GM21786 (cell line): ENCODE measurements around the gene BIN1.

ENCODE experiments used
- ATAC-seq: cut with Tn5 transposase; IDR thresholded peaks from one replicate; pipeline ENCODE4 v1.9.1; 2021; ENCODE audit not compliant: unreplicated experiment

The BIN1 gene

GRCh38 chr2:127091886-127092285 lies 15.1 kb downstream of the BIN1 start:
- no peak for ATAC-seq

DNA sequence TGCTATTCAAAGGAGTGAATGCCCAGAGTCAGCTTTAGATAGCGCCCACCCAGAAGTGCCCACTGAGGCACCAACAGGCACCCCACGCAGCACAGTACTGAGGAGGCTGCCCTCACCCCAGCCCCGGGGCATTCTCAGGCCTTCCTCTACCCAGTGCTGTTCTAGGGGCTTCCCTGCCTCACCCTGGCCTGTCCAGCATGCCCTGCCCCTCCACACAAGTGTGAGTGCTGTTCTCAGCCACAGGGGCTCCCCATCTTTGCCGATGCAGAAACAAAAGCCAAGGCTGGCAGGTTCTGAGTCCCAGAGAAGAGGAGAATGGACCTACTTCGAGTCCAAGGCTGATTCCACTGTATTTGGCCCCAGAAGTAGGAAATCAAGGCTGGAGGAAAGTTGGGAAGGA lies 15.8 kb downstream of the BIN1 start:
- no peak for ATAC-seq

DNA sequence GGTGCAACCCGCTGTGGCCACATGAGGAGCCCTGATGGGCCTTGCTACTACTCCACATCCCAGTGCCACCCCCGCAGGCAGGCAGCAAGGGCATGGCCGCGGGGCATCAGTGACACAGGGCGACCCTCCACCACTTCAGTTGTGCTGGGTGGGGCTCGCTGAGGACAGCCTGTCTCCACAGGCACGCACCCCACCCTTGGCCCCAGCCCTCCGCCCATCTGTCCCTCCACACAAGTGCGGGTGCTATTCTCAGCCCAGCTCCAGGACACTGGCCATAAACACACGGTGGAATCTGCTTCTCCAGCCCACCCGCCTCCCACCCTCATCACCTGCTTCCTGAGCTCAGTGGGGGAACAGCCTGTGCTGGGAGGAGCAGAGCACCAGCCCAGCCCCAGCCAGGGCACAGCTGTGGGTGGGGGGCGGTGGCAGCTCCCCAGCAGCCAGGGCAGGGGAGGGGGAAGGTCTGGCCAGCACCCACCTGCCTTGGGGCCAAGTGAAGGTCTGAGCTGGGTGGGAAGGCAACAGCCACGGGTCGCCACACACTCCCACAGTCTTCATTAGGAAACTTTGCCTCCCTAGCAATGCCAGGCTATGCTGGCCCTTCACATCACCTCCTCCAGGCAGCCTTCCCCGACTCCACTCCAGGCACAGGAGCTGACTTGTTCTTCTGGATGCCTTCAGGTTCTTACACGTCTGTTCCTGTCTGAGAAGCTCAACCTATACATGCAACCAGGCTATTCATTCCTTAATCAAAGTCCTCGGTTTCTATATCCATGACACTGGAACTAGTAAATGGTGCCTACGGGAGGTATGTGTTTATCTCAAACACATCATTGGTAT lies 16.5 kb downstream of the BIN1 start:
- ATAC-seq: no peak

- ATAC-seq: no peak
These were observed 17.3 kb downstream of the BIN1 start for GRCh38 chr2:127089478-127090235.

GRCh38 chr2:127088706-127089105 lies 18.2 kb downstream of the BIN1 start:
- no peak for ATAC-seq

DNA sequence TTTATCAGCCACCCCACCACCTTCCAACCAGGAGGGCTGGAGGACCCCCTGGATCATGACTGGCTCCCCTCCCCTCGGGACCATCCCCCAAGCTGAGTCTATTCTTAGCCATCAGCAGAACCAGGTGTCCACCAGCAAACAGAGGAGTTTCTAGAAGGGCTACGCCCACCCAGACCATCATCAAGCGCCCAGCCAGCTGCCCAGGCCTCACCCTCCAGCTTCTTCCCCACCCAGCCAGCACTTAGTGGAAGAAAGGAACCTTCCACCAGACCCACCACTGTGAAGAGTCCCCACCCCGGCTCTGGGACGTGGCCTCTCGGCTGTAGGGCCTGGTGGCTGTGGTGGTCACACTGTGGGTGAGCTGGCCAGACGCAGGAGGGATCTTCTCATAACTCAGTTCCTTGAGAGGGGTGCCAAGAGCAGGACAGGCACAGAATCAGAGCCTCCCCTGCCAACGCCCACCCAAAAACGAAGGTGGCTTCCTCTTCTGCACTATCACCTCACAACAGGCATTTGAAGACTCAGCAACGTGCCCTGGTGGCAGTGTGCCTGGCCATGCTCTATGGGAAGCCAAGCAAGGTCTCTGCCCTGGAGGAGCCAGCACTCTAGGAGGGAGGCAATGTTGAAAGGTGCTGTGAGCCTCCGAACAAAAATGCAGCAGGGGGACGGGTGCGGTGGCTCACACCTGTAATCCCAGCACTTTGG lies 19.0 kb downstream of the BIN1 start:
- ATAC-seq: no peak

GRCh38 chr2:127086990-127087790 lies 19.8 kb downstream of the BIN1 start:
- ATAC-seq: peak; percentile 76

DNA sequence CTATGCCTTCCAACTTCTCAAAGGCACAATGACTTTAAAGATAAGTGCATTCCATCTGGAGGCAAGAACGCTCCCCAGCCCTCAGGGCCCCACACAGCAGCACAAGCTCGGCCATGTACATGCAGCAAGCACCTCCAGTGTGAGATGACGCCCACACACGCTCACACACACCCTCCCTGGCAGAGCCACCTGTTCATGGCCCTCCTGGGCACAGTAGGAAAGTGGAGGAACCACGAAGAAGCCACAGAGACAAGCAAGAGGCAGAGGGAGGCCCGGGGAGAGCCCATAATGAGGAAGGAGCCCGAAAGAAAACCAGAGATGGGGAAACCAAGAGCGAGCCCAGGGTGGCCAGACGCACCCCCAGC lies 21.7 kb downstream of the BIN1 start:
- peak; percentile 18 for ATAC-seq

GRCh38 chr2:127084611-127085316 lies 22.2 kb downstream of the BIN1 start:
- no peak for ATAC-seq

DNA sequence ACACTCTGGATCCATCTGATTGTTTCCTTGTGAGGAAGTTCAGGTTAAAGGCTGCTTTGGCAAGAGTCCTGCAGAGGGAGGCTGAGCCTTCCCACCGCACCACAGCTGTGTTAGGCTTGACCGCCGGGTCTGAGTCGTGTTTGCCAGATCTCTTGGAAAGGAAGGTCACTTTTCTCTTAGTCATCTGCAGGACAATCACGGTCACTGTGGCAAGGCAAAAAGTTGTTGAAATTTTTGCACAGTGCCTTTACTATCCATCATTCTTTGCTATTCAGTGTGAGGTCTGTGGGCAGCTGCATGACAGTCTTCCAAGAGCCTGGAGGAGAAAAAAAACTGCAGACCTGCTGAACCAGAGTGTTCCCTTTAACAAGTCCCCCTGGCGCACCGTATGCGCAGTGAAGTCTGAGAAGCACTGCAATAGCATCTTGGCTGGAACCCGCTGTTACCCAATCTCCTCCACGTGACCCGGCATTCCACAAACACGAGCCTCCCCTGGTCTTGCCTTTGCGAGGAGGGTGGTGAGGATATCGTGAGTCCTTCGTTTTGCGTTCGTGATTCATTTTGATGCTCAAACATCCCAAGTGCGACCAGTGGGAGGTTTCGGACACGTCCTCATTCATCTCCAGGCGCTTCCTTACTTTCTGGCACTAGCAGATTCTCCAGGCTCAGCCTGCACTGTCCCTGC lies 23.0 kb downstream of the BIN1 start:
- no peak for ATAC-seq

DNA sequence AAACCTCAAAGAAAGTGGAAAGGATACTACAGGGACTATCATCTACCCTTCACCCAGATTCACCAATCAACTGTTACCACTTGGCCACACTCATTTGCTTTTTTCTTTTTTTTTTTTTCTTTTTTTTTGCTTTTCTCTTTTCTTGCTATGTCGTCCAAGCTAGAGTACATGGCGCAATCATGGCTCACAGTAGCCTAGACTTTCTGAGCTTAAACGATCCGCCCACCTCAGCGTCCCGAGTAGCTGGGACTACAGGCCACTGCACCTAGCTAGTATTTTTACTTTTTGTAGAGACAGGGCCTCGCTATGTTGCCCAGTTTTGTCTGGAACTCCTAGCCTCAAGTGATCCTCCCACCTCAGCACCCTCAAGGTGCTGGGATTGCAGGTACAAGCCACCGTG lies 24.0 kb downstream of the BIN1 start:
- no peak for ATAC-seq

- peak; percentile 56 for ATAC-seq
These were observed 24.9 kb downstream of the BIN1 start for GRCh38 chr2:127081826-127082633.

DNA sequence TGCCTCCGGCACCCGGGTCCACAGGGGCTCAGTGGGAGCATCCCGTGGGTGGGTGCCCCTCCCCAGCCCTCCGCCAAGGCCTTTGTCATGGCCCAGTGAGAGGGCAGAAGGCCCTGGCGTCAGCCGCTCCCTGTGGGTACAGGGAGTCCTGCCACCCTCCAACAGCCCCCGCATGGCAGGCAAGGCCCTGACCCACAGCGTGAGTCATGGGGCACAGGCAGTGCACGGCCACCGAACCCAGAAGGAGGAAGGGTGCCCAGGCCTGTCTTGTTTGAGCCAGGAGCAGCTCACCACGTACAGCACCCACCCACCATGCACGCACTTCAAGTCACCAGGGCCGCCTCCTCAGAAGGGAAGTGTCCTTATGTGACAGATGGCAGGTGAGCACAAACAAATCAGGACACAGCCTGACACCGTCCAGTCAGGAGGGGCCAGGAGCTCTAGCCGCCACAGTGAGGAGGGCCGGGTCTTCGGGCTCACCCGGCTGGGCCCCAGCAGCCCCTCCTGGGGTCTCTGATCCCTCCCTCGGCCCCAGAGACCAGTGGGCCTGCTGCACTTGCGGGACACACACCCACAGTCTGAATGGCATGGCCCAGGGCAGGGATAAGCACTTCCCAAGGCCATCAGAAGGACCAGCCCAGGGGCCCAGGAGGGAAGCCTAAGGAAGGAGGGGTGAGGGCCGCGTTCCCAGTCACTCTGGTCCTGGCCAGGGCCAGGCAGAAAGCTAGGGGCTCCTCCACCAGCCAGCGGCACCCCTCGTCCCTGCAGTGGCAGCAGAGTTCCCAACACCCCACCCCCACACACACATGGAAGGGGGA lies 25.8 kb downstream of the BIN1 start:
- ATAC-seq: peak; percentile 29

- ATAC-seq: peak; percentile 22
These were observed 26.6 kb downstream of the BIN1 start for GRCh38 chr2:127080226-127080937.

GRCh38 chr2:127079358-127079920 lies 27.5 kb downstream of the BIN1 start:
- ATAC-seq: no peak

DNA sequence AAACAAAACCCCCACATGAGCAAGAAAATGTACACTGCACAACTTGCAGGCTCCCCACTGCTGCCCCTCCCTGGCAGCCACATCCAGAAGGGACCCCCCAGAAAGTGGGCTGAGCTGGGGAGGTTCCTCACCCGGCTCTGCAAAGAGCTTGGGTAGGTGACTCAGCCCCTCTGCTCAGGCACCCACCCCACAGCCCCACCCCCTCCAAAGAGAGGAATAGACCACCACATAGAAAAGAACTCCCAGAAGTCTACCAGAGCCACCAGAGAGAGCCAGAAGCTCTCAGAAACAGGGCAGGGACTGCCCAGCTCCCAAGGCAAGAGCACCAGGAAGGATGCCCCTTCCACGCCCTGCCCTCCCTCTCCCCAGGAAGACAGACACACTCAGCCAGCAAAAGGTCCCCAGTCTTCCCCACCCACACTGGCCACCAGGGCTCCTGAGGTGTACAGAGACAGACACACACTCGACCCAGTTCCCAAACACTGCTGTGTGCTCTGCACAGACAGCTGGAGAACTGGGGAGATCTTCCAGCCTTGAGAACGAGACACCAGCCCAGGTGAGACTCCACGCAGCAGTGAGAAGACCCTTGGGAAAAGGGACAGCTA lies 28.2 kb downstream of the BIN1 start:
- no peak for ATAC-seq

DNA sequence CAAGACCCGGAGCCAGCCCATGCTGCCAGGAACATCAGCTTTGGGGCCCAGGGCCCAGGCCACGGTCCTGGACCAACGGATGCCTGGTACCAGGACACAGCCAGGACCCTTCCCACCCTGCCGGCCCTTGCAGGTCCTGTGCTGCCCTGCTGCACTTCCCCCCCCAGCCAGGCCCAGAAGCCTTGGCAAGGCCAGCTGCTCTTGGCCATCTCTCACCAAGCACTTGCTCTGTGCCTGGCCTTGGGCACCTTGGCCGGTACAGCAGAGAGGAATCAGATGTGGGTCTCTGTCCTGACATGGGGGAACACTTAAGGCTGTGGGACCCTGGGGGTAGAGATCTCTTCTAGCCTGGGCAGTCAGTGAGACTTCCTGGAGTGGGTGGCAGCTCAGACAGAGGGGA lies 28.9 kb downstream of the BIN1 start:
- no peak for ATAC-seq
